Adipocyte (in vitro differentiated cells): Measurements from ENCODE around the gene ROS1.
A peak's percentile ranks its signal among the peaks of the same experiment; 100 is the strongest.

Source experiments
- DNase-seq: peaks from one replicate; pipeline ENCODE4 v3.0.0-alpha.2; 2015; ENCODE audit warnings: low read depth
- H3K27me3 ChIP-seq: replicated peaks from 2 replicates; pipeline ENCODE4 v1.7.0; 2013; ENCODE audit warnings: mild to moderate bottlenecking, low read length, moderate library complexity; ENCODE audit not compliant: control insufficient read depth, insufficient read depth
- H3K36me3 ChIP-seq: 2 replicates; pipeline ENCODE4 v1.7.0; 2013; ENCODE audit warnings: low read length, mild to moderate bottlenecking, moderate library complexity; ENCODE audit not compliant: control insufficient read depth, insufficient read depth, severe bottlenecking
- H3K4me1 ChIP-seq: 2 replicates; pipeline ENCODE4 v1.7.0; 2013; ENCODE audit warnings: mild to moderate bottlenecking, low read length, moderate library complexity; ENCODE audit not compliant: control insufficient read depth, insufficient read depth
- H3K4me3 ChIP-seq: 2 replicates; pipeline ENCODE4 v1.7.0; 2013; ENCODE audit warnings: mild to moderate bottlenecking, low read length, moderate library complexity
- H3K9ac ChIP-seq: 2 replicates; pipeline ENCODE4 v1.7.0; 2013; ENCODE audit warnings: mild to moderate bottlenecking, low read length, moderate library complexity
- H3K9me3 ChIP-seq: 2 replicates; pipeline ENCODE4 v1.7.0; 2013; ENCODE audit warnings: mild to moderate bottlenecking, low read length, moderate library complexity; ENCODE audit not compliant: control insufficient read depth

Gene ROS1

GRCh38 chr6:117338567-117338966 is 87.2 kb downstream of the ROS1 start:
- no peaks in the 10 kb centered on the region for H3K4me1 ChIP-seq
- H3K9ac ChIP-seq, result no peak overlapping the region
- DNase-seq, result no peak
- H3K27me3 ChIP-seq, result no peaks in the 10 kb centered on the region
- no peaks in the 10 kb centered on the region for H3K36me3 ChIP-seq
- H3K4me3 ChIP-seq, result no peak overlapping the region
- no peaks in the 10 kb centered on the region for H3K9me3 ChIP-seq

DNA sequence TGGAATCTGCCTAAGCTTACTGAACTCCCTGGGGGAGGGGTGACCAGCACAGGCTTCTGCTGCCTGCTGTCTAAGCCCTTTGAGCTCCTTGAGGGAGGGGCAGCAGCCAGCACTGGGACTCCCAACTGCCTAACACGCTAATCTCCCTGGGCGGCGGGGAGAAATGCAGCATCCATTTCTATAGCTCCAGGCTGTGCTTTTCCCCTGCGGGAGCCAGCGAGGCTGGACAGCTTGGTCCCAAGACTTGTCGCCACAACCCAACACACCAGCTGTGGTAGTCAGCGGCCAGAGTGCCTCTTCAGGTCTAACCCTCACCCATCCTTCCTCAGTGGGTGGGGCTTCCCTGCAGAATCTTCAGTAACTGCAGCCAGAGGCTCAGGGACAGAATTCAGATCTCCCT is 95.8 kb downstream of the ROS1 start:
- H3K9ac ChIP-seq, result no peak overlapping the region
- H3K36me3 ChIP-seq, result no peaks in the 10 kb centered on the region
- peaks cover 15% of the 10 kb centered on the region for H3K4me1 ChIP-seq
- H3K27me3 ChIP-seq, result no peaks in the 10 kb centered on the region
- DNase-seq, result no peak
- peaks cover 10% of the 10 kb centered on the region for H3K9me3 ChIP-seq
- no peak overlapping the region for H3K4me3 ChIP-seq

DNA sequence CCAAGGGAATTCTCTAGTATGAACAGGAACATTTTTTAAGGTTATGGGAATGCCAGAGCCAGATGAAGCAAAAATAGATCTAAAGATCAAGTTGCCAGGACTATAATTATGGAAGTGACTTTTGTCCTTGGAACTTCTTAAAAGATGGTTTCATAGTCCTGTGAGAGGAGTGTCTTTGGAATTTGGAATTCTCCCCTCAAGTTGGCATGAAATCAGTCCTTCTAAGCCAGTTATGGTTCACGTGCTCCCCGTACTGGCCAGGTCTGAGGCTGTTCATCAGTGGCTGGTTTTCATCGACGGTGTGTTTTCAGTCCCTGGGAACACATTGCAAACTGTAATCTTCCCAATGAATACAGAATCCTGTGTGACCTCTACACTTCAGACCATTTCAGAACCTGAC is 97.2 kb downstream of the ROS1 start:
- H3K9ac ChIP-seq, result no peak overlapping the region
- H3K4me3 ChIP-seq, result no peak overlapping the region
- peaks cover 15% of the 10 kb centered on the region for H3K4me1 ChIP-seq
- no peak for DNase-seq
- H3K9me3 ChIP-seq, result peaks cover 10% of the 10 kb centered on the region
- no peaks in the 10 kb centered on the region for H3K36me3 ChIP-seq
- no peaks in the 10 kb centered on the region for H3K27me3 ChIP-seq

DNA sequence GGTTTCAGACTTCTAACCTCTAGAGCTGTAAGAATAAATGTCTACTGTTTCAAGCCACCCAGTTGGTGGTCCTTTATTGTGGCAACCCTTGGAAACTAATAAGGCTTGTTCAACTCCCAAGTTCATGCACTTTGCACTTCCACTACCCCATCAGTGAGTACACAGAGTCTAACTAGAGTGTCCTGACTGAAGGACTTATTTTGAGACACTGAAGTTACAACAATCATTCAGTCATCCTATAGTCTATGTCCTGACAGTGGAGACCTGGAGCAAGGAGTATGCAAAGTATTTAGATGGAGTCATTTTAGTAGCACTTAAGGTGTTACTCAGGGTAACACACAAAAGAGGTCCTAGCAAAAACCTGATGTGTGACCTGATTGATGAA is 97.7 kb downstream of the ROS1 start:
- Histone ChIP-seq H3K9ac (no peak overlapping the region), H3K9me3 (peaks cover 7% of the 10 kb centered on the region)

DNA sequence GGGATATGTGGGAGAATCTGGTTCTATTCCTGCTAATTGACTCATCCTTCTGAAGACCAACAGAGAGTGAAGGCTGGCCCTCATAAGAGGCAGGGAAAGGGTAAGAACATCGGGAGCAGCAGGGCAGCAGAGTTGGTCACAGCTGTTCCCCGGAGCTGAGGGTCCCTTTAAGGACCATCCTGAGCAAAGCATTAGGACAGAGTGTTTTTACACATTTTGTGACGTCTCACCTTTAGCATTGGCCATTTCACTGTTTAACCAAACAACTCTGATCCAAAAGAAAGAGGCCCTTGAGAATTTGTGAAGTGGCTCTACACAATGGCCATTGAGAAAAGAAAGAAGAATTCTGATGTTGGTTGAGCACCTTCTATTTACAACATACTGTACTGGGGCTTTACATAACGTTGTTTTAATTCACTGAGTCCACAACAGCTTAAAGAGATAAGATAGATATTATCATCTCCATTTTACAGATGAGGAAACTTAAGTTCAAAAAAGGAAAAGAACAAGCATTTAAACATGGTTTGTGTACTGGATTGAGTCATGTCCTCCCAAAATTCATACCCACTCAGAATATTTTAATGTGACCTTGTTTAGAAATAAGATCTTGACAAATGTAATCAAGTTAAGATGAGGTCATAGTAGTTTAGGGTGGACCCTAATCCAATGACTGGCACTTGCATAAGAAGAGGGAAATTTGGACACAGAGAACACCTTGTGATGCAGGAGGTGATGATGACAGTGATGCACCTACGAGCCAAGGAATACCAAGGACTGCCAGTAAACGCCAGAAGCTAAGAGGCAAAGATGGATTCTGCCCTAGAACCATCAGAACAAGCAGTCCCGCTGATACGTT is 98.4 kb downstream of the ROS1 start:
- H3K4me1 ChIP-seq, result peaks cover 15% of the 10 kb centered on the region
- DNase-seq, result no peak
- H3K9me3 ChIP-seq, result peaks cover 2% of the 10 kb centered on the region
- H3K4me3 ChIP-seq, result no peak overlapping the region
- H3K9ac ChIP-seq, result no peak overlapping the region
- no peaks in the 10 kb centered on the region for H3K27me3 ChIP-seq
- no peaks in the 10 kb centered on the region for H3K36me3 ChIP-seq

More for the DNA sequence above, 97.7 kb downstream of the ROS1 start:
- Histone ChIP-seq H3K36me3 (no peaks in the 10 kb centered on the region), H3K4me3 (no peak overlapping the region), H3K27me3 (no peaks in the 10 kb centered on the region), H3K4me1 (peaks cover 15% of the 10 kb centered on the region)
- no peak for DNase-seq

- Histone ChIP-seq H3K27me3 (no peaks in the 10 kb centered on the region), H3K9me3 (no peaks in the 10 kb centered on the region), H3K4me1 (peaks cover 15% of the 10 kb centered on the region), H3K4me3 (no peak overlapping the region), H3K9ac (no peak overlapping the region), H3K36me3 (no peaks in the 10 kb centered on the region)
- no peak for DNase-seq
Measured at GRCh38 chr6:117326396-117326795, 99.3 kb downstream of the ROS1 start.

DNA sequence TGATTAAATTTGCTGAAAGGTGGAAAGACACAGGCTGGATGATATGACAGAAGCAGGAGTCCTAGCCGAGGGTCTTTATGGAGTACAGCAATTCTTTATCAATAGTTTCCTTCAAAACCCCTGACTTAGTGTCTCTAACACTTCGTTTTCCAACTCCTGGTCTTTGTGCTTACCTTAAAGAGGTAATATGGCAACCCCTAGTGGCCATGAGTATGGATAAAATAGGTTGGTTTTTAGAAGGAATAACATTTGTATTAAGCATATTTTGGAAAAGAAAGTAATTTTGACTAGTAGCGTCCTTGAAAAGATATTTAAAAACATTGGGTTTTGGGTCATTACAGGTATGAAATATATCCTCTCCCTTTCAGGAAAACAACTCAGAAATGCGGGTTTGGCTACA is 108.5 kb downstream of the ROS1 start:
- H3K4me3 ChIP-seq, result no peak overlapping the region
- peak; percentile 6 for DNase-seq
- no peaks in the 10 kb centered on the region for H3K4me1 ChIP-seq
- no peak overlapping the region for H3K9ac ChIP-seq
- H3K36me3 ChIP-seq, result no peaks in the 10 kb centered on the region
- no peaks in the 10 kb centered on the region for H3K9me3 ChIP-seq
- peaks cover 2% of the 10 kb centered on the region for H3K27me3 ChIP-seq

- peaks cover 5% of the 10 kb centered on the region for H3K27me3 ChIP-seq
- H3K4me1 ChIP-seq, result no peaks in the 10 kb centered on the region
- no peak overlapping the region for H3K4me3 ChIP-seq
- no peaks in the 10 kb centered on the region for H3K9me3 ChIP-seq
- no peak for DNase-seq
- no peaks in the 10 kb centered on the region for H3K36me3 ChIP-seq
- no peak overlapping the region for H3K9ac ChIP-seq
Measured at GRCh38 chr6:117311726-117312125, 114.0 kb downstream of the ROS1 start.

GRCh38 chr6:117311310-117311709 is 114.4 kb downstream of the ROS1 start:
- Histone ChIP-seq H3K9me3 (no peaks in the 10 kb centered on the region), H3K4me1 (no peaks in the 10 kb centered on the region), H3K36me3 (no peaks in the 10 kb centered on the region), H3K9ac (no peak overlapping the region), H3K4me3 (no peak overlapping the region), H3K27me3 (peaks cover 5% of the 10 kb centered on the region)
- no peak for DNase-seq

- no peaks in the 10 kb centered on the region for H3K36me3 ChIP-seq
- peaks cover 5% of the 10 kb centered on the region for H3K27me3 ChIP-seq
- H3K4me1 ChIP-seq, result no peaks in the 10 kb centered on the region
- no peaks in the 10 kb centered on the region for H3K9me3 ChIP-seq
- H3K9ac ChIP-seq, result no peak overlapping the region
- no peak overlapping the region for H3K4me3 ChIP-seq
- DNase-seq, result no peak
Measured at GRCh38 chr6:117309611-117310010, 116.1 kb downstream of the ROS1 start.

DNA sequence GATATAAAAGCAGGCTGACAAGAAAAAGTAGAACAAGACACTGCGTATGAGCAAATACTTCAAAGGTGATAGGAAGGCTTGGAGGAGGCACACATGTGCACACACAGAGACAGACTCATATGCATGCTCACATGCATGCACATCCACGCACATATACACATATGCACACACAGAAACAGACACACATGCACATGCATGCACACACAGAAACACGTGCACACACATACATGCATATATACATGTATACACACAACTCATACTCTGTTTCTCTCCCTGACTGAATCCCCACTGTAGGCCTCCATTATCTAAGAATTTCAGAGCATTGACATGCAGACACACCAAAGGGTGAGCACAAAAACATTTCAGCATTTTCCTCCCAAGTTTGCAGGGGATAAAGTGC is 116.7 kb downstream of the ROS1 start:
- no peak for DNase-seq

GRCh38 chr6:117307655-117308054 is 118.1 kb downstream of the ROS1 start:
- DNase-seq, result no peak
- no peak overlapping the region for H3K4me3 ChIP-seq
- peaks cover 5% of the 10 kb centered on the region for H3K27me3 ChIP-seq
- H3K36me3 ChIP-seq, result no peaks in the 10 kb centered on the region
- peaks cover 3% of the 10 kb centered on the region for H3K4me1 ChIP-seq
- no peak overlapping the region for H3K9ac ChIP-seq
- no peaks in the 10 kb centered on the region for H3K9me3 ChIP-seq

More for the DNA sequence above, 116.7 kb downstream of the ROS1 start:
- no peak overlapping the region for H3K4me3 ChIP-seq
- H3K4me1 ChIP-seq, result no peaks in the 10 kb centered on the region
- no peak overlapping the region for H3K9ac ChIP-seq
- H3K36me3 ChIP-seq, result no peaks in the 10 kb centered on the region
- peaks cover 5% of the 10 kb centered on the region for H3K27me3 ChIP-seq
- no peaks in the 10 kb centered on the region for H3K9me3 ChIP-seq
